Adrenal gland (tissue), 5 donors: Measurements from ENCODE around the gene SEPTIN14.
"Not testable (repeated sequence)": the region's sequence is repeated elsewhere in the genome, so short reads cannot be mapped to it uniquely, and the experiment has no call there.

Experiments used
- CTCF ChIP-seq, 6 experiments: fragments of 450-650 bp in 4 of 6; fragments of 200-600 bp in 2 of 6; sonication (generic) in 1 of 6; IDR thresholded peaks; 1 replicate in 5 of 6; 2 replicates in 1 of 6; pipeline versions ENCODE4 v1.5.1 to v1.8.0; 2016 to 2021; ENCODE audit warnings: antibody characterized with exemption in 6 of 6, mild to moderate bottlenecking in 2 of 6, moderate library complexity in 1 of 6
- POLR2A ChIP-seq, 2 donors: fragments of 450-650 bp; IDR thresholded peaks; one replicate each; pipeline ENCODE4 v1.6.1; 2017; ENCODE audit warnings: antibody characterized with exemption in 2 of 2, mild to moderate bottlenecking in 2 of 2, moderate library complexity in 1 of 2
- donor health status: DM: no; HTN: no; CAD: no.

GRCh38 chr7:55797260-55797659, 65.3 kb downstream of the SEPTIN14 start:
- TF ChIP-seq CTCF, POLR2A (IDR thresholded peaks at IDR 0.05): not testable (repeated sequence)
